ENCODE measurements around the gene PON2. TPM values are rescaled to one million over a fixed set of nuclear protein-coding genes. Genes with fewer than 3 reads are reported as not detected.

The PON2 gene
- total and polyA plus RNA-seq, 2 of the 8 experiments (the other 6 are each of a cell fraction or from before 2014, with no cell fraction given): 20.6 to 31.0 TPM

DNA sequence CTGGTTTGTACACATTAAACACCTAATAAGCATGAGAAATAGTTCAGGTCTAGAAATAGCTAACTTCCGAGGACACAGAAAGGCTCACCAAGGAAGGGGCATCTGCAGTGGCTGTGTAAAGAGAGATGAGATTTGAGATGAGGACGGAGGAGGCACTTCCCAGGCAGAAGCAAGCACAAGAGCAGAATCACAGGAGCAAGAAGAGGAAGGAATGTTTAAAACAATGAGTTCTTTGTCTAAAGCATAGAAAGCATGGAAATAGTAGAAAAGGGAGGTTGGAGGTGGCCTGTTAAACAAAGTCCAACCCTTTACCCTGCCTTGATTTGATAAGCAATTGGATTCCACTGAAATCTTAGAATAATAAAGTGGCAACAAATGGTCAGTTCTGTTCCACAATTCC is 27.1 kb downstream of the PON2 start:
- CTCF ChIA-PET (ENCODE audit: partially characterized antibody): interaction anchor here (0.8 to 1.1 kb wide), 2 partner anchors 34 to 130 kb away, joined by 3 read pairs; no protein-coding TSS in a partner anchor
- no peak overlapping the region for H3K27ac ChIP-seq (ENCODE audit: low read depth, low read length)
- TF ChIP-seq TAF7 (optimal IDR thresholded peaks at IDR 0.05; ENCODE audit: borderline replicate concordance, low read depth, low read length) (no peak), TAF1 (IDR thresholded peaks at IDR 0.05; ENCODE audit: low read depth, low read length) (no peak), ZNF274 (IDR thresholded peaks at IDR 0.05; ENCODE audit: borderline replicate concordance, extremely low read depth, low read length) (no peak), EP300 (IDR thresholded peaks at IDR 0.05; ENCODE audit: borderline replicate concordance in 1 of 2, low read depth in 2 of 2, low read length in 2 of 2) (no peak), CEBPB (IDR thresholded peaks at IDR 0.05; ENCODE audit: low read depth, low read length) (no peak), HDAC2 (IDR thresholded peaks at IDR 0.05; ENCODE audit: borderline replicate concordance in 1 of 2, low read depth in 2 of 2, low read length in 2 of 2) (no peak), SRF (IDR thresholded peaks at IDR 0.05; ENCODE audit: low read depth, low read length) (no peak), CHD1 (IDR thresholded peaks at IDR 0.05; ENCODE audit: low read depth, low read length) (no peak), POU5F1 (IDR thresholded peaks at IDR 0.05; ENCODE audit: low read depth, low read length) (no peak), EGR1 (IDR thresholded peaks at IDR 0.05; ENCODE audit: borderline replicate concordance, low read depth, low read length) (no peak)
- TF ChIP-seq, protein P1, sequence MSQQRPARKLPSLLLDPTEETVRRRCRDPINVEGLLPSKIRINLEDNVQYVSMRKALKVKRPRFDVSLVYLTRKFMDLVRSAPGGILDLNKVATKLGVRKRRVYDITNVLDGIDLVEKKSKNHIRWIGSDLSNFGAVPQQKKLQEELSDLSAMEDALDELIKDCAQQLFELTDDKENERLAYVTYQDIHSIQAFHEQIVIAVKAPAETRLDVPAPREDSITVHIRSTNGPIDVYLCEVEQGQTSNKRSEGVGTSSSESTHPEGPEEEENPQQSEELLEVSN (IDR thresholded peaks at IDR 0.05): no peak
- TF ChIP-seq, protein P2, sequence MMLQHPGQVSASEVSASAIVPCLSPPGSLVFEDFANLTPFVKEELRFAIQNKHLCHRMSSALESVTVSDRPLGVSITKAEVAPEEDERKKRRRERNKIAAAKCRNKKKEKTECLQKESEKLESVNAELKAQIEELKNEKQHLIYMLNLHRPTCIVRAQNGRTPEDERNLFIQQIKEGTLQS (IDR thresholded peaks at IDR 0.05; ENCODE audit: insufficient read depth, low read depth, low read length): no peak

More for the DNA sequence above, 27.1 kb downstream of the PON2 start:
- H3K23me2 ChIP-seq (ENCODE audit: low read depth, low read length): no peaks in the 10 kb centered on the region
- no peak overlapping the region for H2BK120ac ChIP-seq (replicated peaks; ENCODE audit: low read depth, low read length)
- H2AFZ ChIP-seq (ENCODE audit: low read length): no peak overlapping the region
- FAIRE-seq (no peak), DNase-seq (ENCODE audit: low read depth in 1 of 2, low spot score in 2 of 2) (no peak)
- H3K18ac ChIP-seq (ENCODE audit: extremely low read depth, low read length): no peak overlapping the region
- no peaks in the 10 kb centered on the region for H3K27me3 ChIP-seq (replicated peaks in 1 of 4; ENCODE audit: control insufficient read depth in 3 of 4, extremely low read depth in 1 of 4, insufficient read depth in 3 of 4, low read length in 3 of 4)
- H3K79me2 ChIP-seq (ENCODE audit: control insufficient read depth in 1 of 2, insufficient read depth in 2 of 2, low read length in 2 of 2): no peaks in the 10 kb centered on the region
- no peaks in the 10 kb centered on the region for H3K79me1 ChIP-seq (ENCODE audit: low read depth, low read length)
- H2BK5ac ChIP-seq (ENCODE audit: low read depth, low read length): no peak overlapping the region
- H3K9ac ChIP-seq (replicated peaks in 1 of 4; ENCODE audit: extremely low read depth in 1 of 4, low read depth in 3 of 4, low read length in 3 of 4): no peak overlapping the region
- H3K4me3 ChIP-seq (ENCODE audit: extremely low read depth in 1 of 4, insufficient read depth in 2 of 4, low read depth in 3 of 4, low read length in 4 of 4): no peak overlapping the region
- H4K20me1 ChIP-seq (replicated peaks in 1 of 2; ENCODE audit: control insufficient read depth in 1 of 2, insufficient read depth in 2 of 2, low read length in 2 of 2): no peaks in the 10 kb centered on the region
- POLR2A ChIA-PET (ENCODE audit: partially characterized antibody): interaction anchor here (1.2 kb wide), 1 partner anchor 14 kb away, joined by 3 read pairs; no protein-coding TSS in a partner anchor
- H3K4me1 ChIP-seq (replicated peaks in 1 of 4; ENCODE audit: control insufficient read depth in 3 of 4, insufficient read depth in 4 of 4, low read length in 3 of 4): no peaks in the 10 kb centered on the region
- no peak overlapping the region for H2AK5ac ChIP-seq (ENCODE audit: low read depth, low read length)
- no peaks in the 10 kb centered on the region for H3K9me3 ChIP-seq (ENCODE audit: insufficient read depth in 2 of 2, low read depth in 1 of 2, low read length in 1 of 2)
- no peak overlapping the region for H2BK15ac ChIP-seq (ENCODE audit: low read length)
- H2BK12ac ChIP-seq (ENCODE audit: low read depth, low read length): no peak overlapping the region
- H3K23ac ChIP-seq (ENCODE audit: insufficient read length): no peak overlapping the region
- no peak overlapping the region for H4K8ac ChIP-seq (ENCODE audit: extremely low read depth, insufficient read depth, low read length)
- no peak overlapping the region for H3K4ac ChIP-seq (replicated peaks; ENCODE audit: insufficient read length, low read depth, low read length)
- no peak overlapping the region for H3K4me2 ChIP-seq (ENCODE audit: insufficient read depth in 1 of 2, low read depth in 2 of 2, low read length in 2 of 2)
- no peak overlapping the region for H2BK20ac ChIP-seq (ENCODE audit: low read length)
- H3K14ac ChIP-seq (ENCODE audit: insufficient read length): no peak overlapping the region
- WGBS, 2 experiments (ENCODE audit: extremely low coverage in 1 of 2, insufficient coverage in 1 of 2, insufficient read length in 1 of 2, insufficient replicate concordance in 2 of 2, low coverage in 1 of 2, low lambda C conversion rate in 2 of 2, missing lambda C conversion rate in 1 of 2): 80% methylated on average over 2 of the region's 2 CpGs; no CpG with 5 or more reads in 1 of the 2 experiments
- H4K5ac ChIP-seq (ENCODE audit: insufficient read length, low read depth, low read length): no peak overlapping the region
- peaks cover 0 to 25% (median 7%) of the 10 kb centered on the region in 4 experiments; a peak in 5 of 8 replicates for H3K36me3 ChIP-seq (ENCODE audit: control insufficient read depth in 2 of 4, insufficient read depth in 4 of 4, low read length in 3 of 4)
- H3K56ac ChIP-seq (replicated peaks; ENCODE audit: insufficient read length, low read depth, low read length): no peak overlapping the region
- no peak overlapping the region for H4K91ac ChIP-seq (replicated peaks; ENCODE audit: insufficient read length, low read length)
